ENCODE results near the gene SEM1.

GRCh38 chr7:96707901-96708774 lies 1.5 kb downstream of the SEM1 start:
- TF ChIP-seq, protein P1, sequence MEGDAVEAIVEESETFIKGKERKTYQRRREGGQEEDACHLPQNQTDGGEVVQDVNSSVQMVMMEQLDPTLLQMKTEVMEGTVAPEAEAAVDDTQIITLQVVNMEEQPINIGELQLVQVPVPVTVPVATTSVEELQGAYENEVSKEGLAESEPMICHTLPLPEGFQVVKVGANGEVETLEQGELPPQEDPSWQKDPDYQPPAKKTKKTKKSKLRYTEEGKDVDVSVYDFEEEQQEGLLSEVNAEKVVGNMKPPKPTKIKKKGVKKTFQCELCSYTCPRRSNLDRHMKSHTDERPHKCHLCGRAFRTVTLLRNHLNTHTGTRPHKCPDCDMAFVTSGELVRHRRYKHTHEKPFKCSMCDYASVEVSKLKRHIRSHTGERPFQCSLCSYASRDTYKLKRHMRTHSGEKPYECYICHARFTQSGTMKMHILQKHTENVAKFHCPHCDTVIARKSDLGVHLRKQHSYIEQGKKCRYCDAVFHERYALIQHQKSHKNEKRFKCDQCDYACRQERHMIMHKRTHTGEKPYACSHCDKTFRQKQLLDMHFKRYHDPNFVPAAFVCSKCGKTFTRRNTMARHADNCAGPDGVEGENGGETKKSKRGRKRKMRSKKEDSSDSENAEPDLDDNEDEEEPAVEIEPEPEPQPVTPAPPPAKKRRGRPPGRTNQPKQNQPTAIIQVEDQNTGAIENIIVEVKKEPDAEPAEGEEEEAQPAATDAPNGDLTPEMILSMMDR (IDR thresholded peaks at IDR 0.05) = no peak
- TF ChIP-seq EP300 (IDR thresholded peaks at IDR 0.05) (no peak), POLR2A (IDR thresholded peaks at IDR 0.05) (no peak)

Measured in sigmoid colon (tissue), 4 donors.